Inflammatory macrophage treated with lipopolysaccharide for 1 hour (primary cell): ENCODE measurements around the gene UPF1.
A peak's percentile ranks its signal among the peaks of the same experiment; 100 is the strongest.

ENCODE experiments used
- DNase-seq, 2 donors: peaks; one replicate each; pipeline ENCODE4 v3.0.0-alpha.2; 2020 to 2022

Gene UPF1

DNA sequence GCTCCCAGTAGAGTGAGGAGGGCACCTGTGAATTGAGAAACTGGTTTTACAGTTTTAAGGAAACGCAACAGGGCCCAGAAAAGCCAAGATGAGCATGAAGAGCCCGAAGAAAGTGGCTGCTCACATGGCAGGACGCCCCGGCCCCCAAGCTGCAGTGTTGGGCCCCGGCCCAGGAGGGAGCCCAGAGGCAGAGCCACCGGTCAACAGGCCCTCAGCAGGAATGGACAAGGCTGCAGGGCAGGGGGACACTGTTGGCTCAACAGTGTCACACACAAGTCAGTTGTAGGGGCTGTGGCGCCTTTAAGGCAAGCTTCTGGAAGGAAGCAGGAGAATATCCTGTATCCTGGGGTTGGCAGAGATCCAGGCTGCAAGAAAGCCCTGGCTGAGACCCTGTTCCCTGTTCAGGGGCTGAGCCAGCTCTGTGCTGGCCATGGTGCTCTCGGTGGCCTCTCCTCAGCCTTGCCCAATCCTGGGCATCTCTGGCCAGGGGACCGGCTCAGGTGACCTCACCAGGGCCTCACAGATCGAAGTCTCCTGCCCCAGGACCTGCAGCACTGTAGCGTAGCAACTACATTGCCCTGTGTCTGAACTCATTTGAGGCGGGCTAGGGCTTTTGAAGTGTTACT is 28.0 kb downstream of the UPF1 start:
- no peak for DNase-seq

DNA sequence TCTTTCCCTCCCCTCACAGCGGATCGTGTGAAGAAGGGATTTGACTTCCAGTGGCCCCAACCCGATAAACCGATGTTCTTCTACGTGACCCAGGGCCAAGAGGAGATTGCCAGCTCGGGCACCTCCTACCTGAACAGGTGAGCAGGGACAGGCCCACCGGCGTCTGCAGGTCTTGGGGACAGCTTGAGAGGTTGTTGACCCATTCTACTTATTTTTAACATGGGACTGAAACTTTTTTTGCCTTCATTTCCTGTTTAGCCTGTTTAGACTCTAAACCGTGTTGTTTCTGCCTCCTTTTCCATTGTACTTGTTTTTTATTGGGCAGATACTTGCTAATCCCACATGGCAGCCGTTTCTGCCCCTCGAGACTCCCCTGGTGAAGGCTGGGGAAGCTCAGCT is 28.5 kb downstream of the UPF1 start:
- no peak for DNase-seq

DNA sequence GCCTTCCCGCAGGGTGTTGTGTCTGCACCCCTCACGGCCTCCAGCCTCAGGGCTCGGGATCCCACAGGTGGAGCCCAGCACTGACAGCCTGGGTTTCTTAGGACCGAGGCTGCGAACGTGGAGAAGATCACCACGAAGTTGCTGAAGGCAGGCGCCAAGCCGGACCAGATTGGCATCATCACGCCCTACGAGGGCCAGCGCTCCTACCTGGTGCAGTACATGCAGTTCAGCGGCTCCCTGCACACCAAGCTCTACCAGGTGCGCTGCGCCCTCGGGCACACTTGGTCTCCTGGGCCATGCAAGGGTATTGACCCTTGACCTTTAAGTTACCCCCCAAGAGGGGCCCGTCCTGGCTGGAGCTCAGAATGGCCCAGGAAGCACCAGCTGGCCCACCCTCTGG is 29.0 kb downstream of the UPF1 start:
- no peak for DNase-seq

DNA sequence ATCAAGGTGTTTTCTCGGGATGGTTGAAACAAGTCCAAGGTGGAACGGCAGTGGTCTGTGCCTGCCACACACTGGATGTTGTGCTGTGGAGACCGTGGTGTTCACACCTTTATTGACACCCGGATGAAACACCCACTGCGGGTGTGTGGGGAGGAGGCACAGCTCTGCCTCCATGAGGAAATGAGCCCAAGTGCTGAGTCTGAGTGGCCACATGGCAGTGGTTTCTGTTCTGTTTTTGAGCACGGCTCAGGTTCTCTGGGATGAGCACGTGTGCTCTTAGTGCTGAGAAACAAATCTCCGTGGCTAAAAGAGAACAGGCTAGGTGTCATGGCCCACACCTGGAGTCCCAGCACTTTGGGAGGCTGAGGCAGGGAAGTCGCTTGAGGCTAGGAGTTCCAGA is 29.5 kb downstream of the UPF1 start:
- no peak for DNase-seq

DNA sequence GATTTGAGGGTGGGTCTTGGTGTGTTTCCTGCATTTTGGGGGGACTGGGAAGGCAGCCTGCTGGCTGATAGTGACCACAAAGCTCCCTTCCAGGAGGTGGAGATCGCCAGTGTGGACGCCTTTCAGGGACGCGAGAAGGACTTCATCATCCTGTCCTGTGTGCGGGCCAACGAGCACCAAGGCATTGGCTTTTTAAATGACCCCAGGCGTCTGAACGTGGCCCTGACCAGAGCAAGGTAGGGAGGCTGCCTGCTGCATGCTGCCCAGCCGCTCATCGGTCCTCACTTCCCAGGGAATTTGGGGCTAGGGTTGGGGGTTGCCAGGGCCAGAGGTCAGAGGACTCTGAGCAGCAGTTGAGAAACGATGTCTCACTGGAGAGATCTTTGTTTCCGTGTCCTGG is 30.2 kb downstream of the UPF1 start:
- DNase-seq = no peak

DNA sequence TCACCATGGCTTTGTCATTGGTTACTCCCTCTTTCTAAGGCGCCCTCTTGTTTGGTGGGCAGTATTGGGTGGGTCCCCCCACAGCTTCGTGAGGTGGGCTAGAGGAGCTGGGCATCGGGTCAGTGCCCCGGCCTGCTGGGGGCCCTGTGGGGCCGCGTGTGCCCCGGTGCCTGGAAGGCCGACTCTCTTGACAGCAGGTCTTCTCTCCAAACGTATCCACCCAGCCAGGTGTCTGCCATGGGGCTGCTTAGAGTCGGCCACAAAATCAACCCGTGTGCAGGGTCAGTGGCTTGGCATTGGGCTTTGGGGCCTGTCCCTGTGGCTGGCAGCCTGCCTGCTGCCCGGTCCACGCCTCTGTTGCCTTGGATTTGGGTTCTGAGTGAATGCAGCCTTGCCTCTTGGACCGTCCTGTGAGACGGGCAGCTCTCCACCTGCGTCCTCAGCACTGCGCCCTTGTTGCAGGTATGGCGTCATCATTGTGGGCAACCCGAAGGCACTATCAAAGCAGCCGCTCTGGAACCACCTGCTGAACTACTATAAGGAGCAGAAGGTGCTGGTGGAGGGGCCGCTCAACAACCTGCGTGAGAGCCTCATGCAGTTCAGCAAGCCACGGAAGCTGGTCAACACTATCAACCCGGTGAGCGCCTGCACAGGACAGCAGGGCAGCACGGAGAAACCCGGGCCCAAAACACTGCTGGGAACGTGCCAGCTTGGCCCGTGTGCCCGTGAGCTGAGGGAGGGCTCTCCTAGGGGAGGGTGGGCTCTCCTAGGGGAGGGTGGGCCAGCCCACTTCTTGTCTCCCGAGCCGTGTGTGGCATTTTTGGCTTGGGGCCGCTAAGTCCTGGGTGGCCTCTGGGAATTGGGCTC is 31.4 kb downstream of the UPF1 start:
- DNase-seq = no peak

DNA sequence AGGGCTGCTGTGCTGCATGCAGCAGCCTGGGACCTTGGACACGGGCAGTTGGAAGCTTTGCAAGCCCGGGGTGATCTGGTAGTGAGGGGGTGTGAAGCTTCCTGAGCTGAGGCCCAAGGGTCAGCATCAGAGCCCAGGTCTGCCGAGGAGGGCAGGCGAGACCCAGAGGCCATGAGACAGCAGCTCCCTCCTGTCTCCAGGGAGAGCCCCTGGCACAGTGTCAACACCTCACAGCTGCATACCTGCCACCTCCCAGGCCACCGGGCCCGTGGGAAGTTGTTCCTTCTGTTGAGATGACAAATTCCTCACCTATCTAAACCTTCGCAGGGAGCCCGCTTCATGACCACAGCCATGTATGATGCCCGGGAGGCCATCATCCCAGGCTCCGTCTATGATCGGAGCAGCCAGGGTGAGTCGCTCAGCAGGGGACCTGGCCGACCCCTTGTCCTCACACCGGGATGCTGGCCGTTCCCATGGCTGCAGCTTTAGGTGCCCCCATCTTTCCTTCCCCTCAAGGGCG is 32.1 kb downstream of the UPF1 start:
- no peak for DNase-seq

DNA sequence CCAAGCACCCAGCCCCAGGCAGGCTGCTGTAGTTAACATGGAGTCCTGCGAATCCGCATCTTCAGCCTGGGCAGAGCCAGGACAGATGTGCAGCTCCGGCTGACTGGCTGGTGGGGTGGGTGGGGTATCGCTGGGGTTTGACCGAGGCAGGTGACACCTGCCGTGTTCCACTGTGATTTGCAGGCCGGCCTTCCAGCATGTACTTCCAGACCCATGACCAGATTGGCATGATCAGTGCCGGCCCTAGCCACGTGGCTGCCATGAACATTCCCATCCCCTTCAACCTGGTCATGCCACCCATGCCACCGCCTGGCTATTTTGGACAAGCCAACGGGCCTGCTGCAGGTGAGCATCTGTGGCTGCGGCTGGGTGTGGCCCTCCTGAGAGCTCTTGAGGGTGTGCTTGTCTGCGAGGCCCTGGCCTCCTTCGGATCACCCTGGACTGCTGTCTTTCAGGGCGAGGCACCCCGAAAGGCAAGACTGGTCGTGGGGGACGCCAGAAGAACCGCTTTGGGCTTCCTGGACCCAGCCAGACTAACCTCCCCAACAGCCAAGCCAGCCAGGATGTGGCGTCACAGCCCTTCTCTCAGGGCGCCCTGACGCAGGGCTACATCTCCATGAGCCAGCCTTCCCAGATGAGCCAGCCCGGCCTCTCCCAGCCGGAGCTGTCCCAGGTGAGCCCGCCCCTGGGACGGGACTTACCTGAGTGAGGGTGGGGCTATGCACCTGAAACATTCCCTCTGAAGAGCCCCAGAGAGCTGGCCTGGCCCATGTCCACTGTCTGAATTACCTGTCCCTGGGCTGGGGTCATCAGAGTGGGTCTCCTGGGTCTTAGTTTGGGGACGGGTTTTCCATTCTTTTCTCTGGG is 33.6 kb downstream of the UPF1 start:
- no peak for DNase-seq

DNA sequence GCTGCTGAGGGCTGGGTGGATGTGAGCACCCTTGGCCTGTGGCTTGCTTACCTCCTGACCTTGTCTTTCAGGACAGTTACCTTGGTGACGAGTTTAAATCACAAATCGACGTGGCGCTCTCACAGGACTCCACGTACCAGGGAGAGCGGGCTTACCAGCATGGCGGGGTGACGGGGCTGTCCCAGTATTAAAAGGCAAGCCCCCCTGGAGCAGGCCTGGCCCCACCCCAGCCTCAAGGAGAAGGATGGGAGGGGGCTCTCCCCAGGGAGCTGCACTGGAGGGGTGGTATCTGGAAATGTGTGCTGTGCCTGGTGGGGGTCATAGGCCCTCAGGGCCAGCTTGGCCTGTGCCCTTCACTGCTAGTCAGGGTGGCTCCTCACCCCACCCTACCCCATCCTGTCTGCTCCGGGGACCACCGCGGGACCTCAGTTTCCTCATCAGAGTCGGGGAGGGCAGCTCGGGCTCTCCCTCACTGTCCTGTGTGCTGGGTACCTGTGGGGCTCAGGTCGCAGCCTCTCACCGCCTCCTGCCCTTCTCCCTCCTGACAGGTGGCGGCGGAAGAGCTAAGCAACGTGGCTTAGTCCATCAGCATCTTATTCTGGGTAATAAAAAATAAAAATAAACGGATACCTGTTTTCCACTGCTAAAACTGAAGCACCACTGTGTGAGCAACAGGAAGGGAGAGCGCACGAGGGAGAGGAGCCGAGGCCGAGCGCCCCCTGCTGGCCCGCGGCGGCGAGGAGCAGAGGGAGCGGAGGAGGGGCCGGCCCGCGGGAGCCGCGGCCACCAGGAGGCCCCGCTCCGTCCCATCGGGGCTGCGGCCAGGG is 34.4 kb downstream of the UPF1 start:
- peak; percentile 29 to 76 for DNase-seq

DNA sequence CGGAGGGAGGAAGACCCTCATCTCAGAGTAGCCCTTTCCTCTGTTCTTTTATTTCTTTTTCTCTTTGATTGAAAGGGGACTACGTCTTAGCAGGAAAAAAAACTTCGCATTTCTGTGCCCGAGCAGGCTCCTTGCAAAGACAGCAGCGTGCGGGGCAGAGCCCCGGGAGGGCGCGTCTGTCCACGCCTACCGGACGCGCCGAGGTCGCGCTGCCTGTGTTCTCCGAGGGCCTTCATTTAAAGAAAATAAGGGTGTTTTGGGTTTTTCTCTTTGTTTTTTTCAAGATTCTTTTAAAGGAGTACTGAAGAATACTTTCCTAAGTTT is 35.0 kb downstream of the UPF1 start:
- no peak for DNase-seq

DNA sequence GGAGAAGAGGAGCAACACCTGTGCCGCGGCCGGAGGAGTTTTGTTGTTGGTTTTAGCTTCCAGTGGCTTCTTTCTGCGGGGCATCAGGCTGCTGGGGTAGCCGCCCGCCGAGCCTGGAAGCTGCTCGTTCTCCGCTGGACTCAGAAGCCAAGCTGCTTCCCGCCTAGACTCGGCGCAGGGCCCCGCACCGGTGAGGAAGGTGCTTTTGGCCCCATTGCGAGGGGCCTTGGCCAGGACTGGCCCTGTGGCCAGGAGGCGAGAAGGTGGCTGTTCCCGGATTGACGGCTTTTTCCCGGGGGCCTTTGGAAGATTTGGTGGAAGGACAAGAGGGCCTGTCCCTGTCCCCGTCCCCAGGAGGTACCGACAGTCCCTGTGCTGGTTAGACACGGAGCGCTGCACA is 35.4 kb downstream of the UPF1 start:
- no peak for DNase-seq

DNA sequence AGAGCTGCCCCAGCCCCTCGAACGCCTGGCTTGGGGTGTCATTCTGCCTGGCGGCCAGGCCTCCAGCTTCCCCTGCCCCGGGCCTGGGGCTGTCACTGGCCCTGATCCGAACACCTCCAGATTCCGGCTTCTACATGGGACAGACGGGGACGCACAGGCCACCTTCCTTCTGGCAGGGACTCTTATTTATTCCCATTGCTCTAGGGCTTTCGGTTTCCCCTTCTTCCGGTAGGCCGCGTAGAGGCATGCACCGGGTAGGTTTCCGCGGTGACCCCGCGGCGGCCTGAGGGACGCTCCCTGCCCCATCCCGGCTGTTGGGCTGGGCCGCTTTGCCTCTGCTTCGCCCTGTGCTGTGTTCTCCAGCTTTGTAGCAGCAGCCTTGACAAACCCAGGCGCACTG is 36.0 kb downstream of the UPF1 start:
- no peak for DNase-seq

DNA sequence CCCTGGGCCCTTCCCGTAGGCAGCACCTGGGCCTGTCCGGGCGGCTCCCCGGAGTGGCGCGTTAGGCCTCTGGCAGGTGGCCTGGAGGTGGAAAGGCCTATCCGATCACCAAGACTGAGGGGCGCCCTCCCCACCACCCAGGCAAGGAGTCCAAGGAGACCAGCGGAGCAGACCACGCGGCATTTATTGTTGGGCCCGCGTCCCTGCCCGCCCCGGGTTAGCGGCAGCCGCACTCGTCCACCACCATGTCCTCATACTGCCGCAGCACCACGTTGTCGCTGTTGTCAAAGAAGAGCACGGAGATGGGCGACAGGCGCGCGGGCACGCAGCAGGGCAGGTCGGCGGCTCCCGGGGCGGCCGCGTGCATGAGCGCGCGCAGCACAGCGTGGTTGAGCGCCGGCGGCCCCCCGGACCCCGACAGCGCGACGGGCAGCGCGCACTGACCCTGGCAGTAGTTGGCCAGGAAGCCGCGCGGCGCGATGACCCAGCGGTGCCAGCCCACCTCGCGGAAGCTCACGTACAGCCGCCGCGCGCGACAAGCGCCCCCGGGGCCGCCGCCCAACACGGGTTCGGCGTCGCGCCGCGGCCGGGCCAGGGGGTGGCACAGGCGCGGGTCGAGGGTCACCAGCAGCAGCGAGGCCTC is 36.7 kb downstream of the UPF1 start:
- no peak for DNase-seq

DNA sequence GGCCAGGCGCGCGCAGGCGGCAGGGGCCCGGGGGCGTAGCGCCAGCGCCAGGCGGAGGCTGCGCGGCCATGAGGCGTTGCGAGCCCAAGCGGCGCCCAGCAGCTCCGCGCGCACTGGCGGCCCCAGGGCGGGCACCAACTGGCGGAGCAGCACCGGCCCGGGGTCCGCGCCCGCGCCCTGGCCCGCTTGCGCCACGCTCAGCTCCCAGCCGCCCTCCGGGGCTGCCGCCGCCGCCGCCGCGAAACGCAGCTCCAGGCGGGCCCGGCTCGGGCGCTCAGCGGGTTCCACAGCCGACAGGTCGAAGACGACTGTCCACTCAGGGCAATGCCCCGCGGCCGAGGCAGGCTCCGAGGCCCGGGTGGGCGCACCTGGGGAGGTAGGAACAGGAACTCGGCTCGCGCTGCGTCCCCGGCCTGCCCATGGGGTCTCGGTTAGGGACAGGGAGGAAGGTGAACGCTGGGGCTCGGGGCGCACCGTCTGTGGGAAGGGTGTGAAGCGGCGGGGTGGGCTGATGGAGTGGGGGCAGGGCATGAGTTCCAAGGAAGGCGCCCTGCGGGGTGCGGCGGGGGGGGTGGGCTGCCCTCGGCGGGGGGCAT is 37.4 kb downstream of the UPF1 start:
- DNase-seq = no peak

DNA sequence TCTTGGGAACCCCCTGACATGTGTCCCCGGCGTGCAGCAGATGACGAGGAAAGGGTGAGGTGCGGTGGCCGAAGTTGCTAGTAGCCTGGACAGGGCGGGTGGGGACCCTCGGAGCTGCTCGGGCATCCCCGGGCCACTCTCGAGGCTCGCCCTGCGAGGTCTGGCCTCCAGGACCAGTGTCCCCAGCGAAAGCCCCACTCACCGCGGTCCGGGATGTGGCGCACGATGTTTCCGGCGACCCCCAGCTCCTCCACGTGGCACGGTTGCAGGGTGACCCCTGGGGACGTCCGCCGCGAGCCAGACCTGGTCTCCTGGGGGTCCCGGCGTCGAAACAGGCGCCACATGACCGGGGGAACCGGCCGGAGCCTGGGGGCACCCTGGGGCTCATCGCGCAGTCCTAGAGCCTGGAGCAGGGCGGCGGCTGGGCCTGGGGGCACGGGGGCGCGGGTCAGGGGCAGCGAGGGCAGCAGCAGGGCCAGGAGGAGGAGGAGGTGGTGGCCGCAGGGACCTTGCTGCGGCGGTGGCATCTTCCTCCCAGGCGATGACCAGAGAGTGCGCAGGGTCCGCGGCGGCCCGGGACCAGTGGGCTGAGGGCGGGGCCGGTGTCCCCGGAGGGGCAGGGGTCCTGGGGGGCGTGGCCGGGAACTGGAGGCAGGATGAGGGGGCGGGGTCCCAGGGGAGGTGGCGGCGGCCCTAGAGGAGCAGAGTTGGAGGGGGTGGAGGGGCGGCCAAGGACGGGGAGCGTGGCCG is 38.2 kb downstream of the UPF1 start:
- DNase-seq = no peak

DNA sequence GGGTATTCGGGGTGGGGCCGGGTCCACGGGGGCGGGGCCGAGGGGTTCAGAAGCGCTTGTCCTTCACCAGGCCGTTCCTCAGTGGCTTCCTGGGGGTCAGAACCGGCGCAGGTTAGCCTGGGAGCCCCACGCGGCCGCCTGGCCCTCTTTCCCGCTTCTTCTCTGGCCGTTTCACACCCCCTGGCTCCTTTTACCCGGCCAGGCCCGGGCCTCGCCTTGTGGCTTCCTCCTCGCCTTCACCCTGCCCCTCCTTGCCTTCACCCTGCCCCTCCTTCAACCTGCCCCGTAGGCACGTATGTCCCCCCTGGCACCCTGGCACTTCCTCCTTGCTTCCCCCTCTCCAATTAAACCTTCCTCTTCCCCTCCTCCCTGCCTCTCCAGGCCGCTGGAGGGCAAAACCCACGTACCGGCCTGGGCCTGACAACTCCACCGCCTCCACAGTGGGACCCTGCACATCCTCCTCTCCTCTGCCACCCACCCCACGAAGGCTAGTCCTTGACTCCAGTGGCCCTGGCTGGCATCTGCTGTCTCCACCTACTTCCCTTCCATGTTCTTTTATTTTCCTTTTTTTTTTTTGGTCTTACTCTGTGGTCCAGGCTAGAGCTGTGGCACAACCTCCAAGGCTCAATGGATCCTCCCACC is 38.9 kb downstream of the UPF1 start:
- peak in 1 of 2 donors; percentile 3 for DNase-seq

DNA sequence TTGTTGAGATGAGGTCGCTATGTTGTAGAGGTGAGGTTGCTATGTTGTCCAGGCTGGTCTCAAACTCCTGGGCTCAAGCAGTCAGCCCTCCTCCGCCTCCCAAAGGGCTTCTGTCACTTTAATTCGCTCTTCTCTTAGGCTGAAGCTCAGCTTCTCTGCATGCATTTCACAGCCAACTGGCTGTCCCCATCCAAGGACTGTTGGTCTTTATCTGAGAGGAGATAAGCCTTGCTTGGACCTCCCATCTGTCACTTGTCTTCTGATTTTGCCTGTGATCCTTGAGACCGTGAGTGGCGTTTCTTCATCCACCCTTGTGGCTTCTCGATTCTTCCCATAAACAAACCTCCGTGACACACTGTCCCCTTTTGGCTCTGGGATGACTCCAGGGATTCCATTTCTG is 39.8 kb downstream of the UPF1 start:
- DNase-seq = no peak

DNA sequence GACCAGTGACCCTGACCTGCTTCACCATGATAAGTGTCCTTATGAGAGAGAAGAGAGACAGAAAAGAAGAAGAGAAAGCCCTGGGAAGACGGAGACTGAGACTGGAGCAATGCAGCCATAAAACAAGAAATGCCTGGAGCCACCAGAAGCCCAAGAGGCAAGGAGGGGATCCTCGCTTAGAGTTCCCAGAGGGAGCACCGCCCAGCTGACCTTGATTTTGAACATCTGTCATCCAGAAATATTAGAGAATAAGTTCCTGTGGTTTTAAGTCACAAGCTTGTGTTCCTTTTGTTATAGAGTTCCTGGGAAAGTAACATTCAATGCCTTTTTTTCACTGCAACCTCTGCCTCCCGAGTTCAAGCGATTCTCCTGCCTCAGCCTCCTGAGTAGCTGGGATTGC is 44.0 kb downstream of the UPF1 start:
- no peak for DNase-seq

DNA sequence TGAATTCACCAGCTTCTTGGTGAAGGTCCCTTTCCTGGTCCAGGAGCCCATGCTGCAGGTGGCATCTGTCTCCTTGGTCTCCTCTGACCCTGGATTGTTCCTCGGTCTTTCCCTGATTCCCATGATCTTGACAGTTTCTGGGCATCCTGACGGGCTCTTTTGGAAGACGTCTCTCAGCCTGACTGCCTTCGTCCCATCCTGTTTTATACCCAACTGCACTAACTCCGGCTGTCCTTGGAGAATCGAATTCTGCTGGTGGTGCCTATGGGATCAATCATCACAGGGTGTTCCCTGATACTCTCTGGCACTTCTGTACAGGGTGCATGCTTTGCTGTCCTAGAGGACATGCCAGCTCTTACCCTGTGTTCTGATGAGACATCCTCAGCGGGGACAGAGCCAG is 45.1 kb downstream of the UPF1 start:
- DNase-seq = no peak

DNA sequence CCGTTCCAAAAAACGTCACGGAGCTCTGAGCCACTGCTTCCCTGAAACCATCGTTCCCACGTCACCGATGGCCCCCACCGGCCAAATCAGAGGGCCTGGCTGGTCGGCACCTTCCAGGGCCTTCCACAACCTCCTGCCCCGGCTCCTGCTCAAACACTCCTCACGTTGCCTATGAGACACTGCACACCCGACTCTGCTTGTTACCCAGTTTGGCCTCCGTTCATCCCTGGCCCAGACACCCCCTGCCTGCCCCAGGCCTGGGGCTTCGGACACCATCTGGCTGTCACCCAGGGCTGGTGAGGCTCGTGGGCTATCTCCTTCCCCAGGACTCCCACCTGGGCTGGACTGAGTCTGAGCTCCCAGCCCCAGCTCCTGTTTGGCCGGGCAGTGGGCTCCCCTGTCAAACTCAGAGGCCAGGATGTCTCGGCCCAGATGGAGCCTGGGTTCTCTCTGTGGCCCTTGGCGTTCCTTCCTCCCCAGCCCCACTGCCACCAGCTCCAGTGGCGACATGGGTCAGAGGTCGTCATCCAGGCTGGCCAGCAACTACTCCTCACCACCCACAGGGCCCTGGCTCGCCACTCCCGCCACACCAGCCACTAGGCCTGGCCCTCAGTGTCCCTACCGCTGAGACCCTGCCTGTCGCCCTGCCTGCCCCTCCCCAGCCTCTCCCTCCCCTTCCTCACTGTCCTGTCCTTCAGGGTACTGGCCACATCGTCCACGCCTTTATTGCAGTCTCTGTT is 46.5 kb downstream of the UPF1 start:
- DNase-seq = no peak
